ENCODE measurements around the gene MYO5B.

DNA sequence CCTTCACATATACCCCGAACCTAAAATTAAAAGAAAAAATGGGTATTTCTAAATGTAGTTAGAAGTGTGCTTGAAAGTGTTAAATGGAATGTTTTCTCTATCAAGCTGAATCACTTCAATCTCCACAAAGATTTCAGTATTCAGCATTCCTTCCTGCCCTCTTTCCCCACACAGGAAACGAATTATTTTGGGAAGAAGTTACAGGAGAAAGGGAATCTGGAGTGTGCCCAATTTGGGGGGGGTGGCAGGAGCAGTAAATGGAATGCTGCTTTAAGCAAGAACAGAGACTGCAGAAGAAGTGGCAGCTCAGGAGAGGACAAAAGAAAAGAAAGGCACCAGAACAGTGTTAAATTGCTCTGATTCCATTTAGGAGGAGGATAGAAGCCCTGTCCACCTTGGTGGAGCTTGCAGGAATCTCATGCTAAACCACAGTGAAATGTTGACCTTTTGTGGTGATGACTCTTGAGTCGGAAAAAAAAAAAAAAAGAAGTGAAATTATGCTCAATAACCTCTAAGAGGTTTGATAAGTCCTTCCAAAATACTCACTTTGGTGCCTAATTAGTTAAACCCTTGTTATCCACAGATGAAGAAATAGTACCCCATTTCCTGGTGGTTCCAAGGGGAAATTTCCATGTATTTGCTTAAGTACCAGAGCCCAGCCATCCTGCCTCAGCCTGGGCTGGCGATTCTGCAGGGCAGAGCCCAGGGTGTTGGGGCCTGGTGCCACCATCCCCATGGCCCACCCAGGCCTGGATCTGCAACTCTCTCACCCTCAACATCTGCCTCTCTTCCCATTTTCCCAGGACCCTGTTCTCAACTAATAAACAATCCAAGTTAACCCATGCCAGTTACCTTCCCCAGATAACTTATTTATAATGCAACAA lies 56.5 kb downstream of the MYO5B start:
- TF ChIP-seq, protein P1, sequence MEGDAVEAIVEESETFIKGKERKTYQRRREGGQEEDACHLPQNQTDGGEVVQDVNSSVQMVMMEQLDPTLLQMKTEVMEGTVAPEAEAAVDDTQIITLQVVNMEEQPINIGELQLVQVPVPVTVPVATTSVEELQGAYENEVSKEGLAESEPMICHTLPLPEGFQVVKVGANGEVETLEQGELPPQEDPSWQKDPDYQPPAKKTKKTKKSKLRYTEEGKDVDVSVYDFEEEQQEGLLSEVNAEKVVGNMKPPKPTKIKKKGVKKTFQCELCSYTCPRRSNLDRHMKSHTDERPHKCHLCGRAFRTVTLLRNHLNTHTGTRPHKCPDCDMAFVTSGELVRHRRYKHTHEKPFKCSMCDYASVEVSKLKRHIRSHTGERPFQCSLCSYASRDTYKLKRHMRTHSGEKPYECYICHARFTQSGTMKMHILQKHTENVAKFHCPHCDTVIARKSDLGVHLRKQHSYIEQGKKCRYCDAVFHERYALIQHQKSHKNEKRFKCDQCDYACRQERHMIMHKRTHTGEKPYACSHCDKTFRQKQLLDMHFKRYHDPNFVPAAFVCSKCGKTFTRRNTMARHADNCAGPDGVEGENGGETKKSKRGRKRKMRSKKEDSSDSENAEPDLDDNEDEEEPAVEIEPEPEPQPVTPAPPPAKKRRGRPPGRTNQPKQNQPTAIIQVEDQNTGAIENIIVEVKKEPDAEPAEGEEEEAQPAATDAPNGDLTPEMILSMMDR (IDR thresholded peaks at IDR 0.05; ENCODE audit: poor library complexity): no peak
- TF ChIP-seq EZH2phosphoT487 (IDR thresholded peaks at IDR 0.05; ENCODE audit: low read depth, severe bottlenecking, unreplicated experiment) (no peak), EZH2 (IDR thresholded peaks at IDR 0.05; ENCODE audit: borderline replicate concordance) (no peak)

Measured in hepatocyte (in vitro differentiated cells).